Uterus (tissue), 4 donors: ENCODE data around the gene DTNBP1. TPM values are rescaled to one million over a fixed set of nuclear protein-coding genes. Genes with fewer than 3 reads are reported as not detected.

Experiments
- DNase-seq, 2 donors: peaks; one replicate each; pipeline ENCODE4 v3.0.0-alpha.2; 2019 to 2020
- H3K27ac ChIP-seq, 2 donors: fragments of 200-600 bp; sonication (generic); 1 replicate in 1 of 2; 2 replicates in 1 of 2; pipeline ENCODE4 v1.5.1; 2016 to 2018
- H3K27me3 ChIP-seq, 2 donors: fragments of 200-600 bp; sonication (generic); one replicate each; pipeline ENCODE4 v1.5.1; 2018 to 2019; ENCODE audit warnings: control low read depth in 1 of 2
- H3K36me3 ChIP-seq, 2 donors: fragments of 200-600 bp; sonication (generic); one replicate each; pipeline ENCODE4 v1.5.1; 2019; ENCODE audit warnings: control low read depth in 1 of 2
- H3K4me1 ChIP-seq, 2 donors: fragments of 200-600 bp; sonication (generic); one replicate each; pipeline ENCODE4 v1.5.1; 2018 to 2019; ENCODE audit warnings: control low read depth in 1 of 2
- H3K4me3 ChIP-seq, 2 donors: fragments of 200-600 bp; sonication (generic); 1 replicate in 1 of 2; 2 replicates in 1 of 2; pipeline ENCODE4 v1.5.1; 2018 to 2019; ENCODE audit warnings: mild to moderate bottlenecking in 1 of 2
- H3K9me3 ChIP-seq, 2 donors: fragments of 200-600 bp; sonication (generic); one replicate each; pipeline ENCODE4 v1.5.1; 2019; ENCODE audit warnings: control low read depth in 1 of 2
- CTCF ChIP-seq, 4 experiments: fragments of 200-600 bp in 2 of 4; fragments of 450-650 bp in 2 of 4; sonication (generic) in 2 of 4; IDR thresholded peaks; one replicate each; pipeline ENCODE4 v1.5.1; 2016 to 2019; ENCODE audit warnings: antibody characterized with exemption in 4 of 4, mild to moderate bottlenecking in 2 of 4, moderate library complexity in 1 of 4
- POLR2A ChIP-seq, 2 donors: fragments of 450-650 bp; IDR thresholded peaks; one replicate each; pipeline ENCODE4 v1.6.1; 2016; ENCODE audit warnings: antibody characterized with exemption in 2 of 2, mild to moderate bottlenecking in 1 of 2, moderate library complexity in 1 of 2
- intact Hi-C: fragments of 100-400 bp; cut with DNase I; formaldehyde crosslinking; loops from one replicate; pipeline ENCODE4 v1.15.1; 2023; ENCODE audit warnings: low total_unique reads
- total RNA-seq, 4 donors: library from RNA; depleted of rRNA in 3 of 4; stranded (reverse); fragments of >200 nt in 3 of 4; gene quantifications; one replicate each; pipeline versions ENCODE4 v1.1.0 to v1.2.4, GENCODE V29; 2014 to 2023
- donor health status: DM: yes; HTN: yes; CAD: no.

Gene DTNBP1
- total RNA-seq, 4 donors from 2014 or later: 1.8 to 19.8 (median 9.0) TPM; not detected in 1

GRCh38 chr6:15489261-15489962 is 173.4 kb downstream of the DTNBP1 start:
- intact Hi-C loops: no loop called here
- Histone ChIP-seq H3K4me3 (no peak overlapping the region), H3K36me3 (no peaks in the 10 kb centered on the region), H3K27ac (no peak overlapping the region), H3K9me3 (no peaks in the 10 kb centered on the region), H3K27me3 (no peaks in the 10 kb centered on the region), H3K4me1 (peaks cover 0 to 10% of the 10 kb centered on the region in 2 donors)
- no peak for DNase-seq
- no peak for TF ChIP-seq POLR2A (IDR thresholded peaks at IDR 0.05)
- TF ChIP-seq CTCF (IDR thresholded peaks at IDR 0.05): no peak

DNA sequence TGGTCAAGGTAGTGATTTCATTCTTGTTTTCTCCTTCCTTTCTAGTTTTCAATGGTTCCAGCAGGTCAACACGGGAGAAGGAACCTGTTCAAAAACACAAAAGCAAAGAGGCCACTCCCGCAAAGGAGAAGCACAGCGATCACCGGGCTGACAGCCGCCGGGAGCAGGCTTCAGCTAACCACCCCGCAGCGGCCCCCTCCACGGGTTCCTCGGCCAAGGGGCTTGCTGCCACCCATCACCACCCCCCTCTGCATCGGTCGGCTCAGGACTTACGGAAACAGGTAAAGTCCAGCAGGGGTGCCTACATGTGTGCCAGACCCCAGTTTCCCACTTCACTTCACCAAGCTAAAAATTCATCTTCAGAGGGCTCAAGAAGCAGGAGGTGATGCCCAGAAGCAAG is 175.6 kb downstream of the DTNBP1 start:
- no peaks in the 10 kb centered on the region for H3K36me3 ChIP-seq
- intact Hi-C loops: no loop called here
- H3K4me1 ChIP-seq: peaks cover 0 to 10% of the 10 kb centered on the region in 2 donors
- no peak for DNase-seq
- H3K27me3 ChIP-seq: no peaks in the 10 kb centered on the region
- no peak overlapping the region for H3K4me3 ChIP-seq
- H3K9me3 ChIP-seq: no peaks in the 10 kb centered on the region
- TF ChIP-seq POLR2A (IDR thresholded peaks at IDR 0.05): no peak
- no peak for TF ChIP-seq CTCF (IDR thresholded peaks at IDR 0.05)
- H3K27ac ChIP-seq: no peak overlapping the region

- Histone ChIP-seq H3K36me3 (no peaks in the 10 kb centered on the region), H3K27me3 (no peaks in the 10 kb centered on the region), H3K4me1 (no peaks in the 10 kb centered on the region), H3K4me3 (no peak overlapping the region), H3K27ac (no peak overlapping the region), H3K9me3 (no peaks in the 10 kb centered on the region)
- no peak for TF ChIP-seq CTCF (IDR thresholded peaks at IDR 0.05)
- no peak for TF ChIP-seq POLR2A (IDR thresholded peaks at IDR 0.05)
- no peak for DNase-seq
- intact Hi-C loops: no loop called here
Measured at GRCh38 chr6:15485936-15486335, 176.9 kb downstream of the DTNBP1 start.

DNA sequence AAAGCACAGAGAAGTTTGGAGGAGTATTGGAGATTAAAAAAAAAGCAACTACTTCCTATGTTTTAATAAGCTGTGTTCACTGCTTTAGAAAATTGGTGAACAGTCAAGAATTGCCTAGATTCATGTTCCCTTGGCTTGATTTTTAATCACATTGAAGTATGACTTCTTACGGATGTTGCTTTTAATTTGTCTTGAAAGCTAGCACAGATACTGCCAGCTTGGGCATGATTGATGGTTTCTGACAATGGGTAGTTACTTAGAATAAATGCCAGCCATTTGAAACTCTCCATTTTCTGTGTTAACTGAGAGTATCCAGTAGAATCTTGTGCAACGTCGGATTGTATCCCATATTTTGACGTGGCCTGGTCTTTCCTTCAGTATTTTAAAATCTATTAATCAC is 178.0 kb downstream of the DTNBP1 start:
- no peaks in the 10 kb centered on the region for H3K27me3 ChIP-seq
- no peak overlapping the region for H3K27ac ChIP-seq
- no peaks in the 10 kb centered on the region for H3K4me1 ChIP-seq
- H3K9me3 ChIP-seq: no peaks in the 10 kb centered on the region
- no peaks in the 10 kb centered on the region for H3K36me3 ChIP-seq
- intact Hi-C loops: no loop called here
- no peak overlapping the region for H3K4me3 ChIP-seq
- DNase-seq: no peak
- TF ChIP-seq CTCF (IDR thresholded peaks at IDR 0.05) (no peak), POLR2A (IDR thresholded peaks at IDR 0.05) (no peak)

DNA sequence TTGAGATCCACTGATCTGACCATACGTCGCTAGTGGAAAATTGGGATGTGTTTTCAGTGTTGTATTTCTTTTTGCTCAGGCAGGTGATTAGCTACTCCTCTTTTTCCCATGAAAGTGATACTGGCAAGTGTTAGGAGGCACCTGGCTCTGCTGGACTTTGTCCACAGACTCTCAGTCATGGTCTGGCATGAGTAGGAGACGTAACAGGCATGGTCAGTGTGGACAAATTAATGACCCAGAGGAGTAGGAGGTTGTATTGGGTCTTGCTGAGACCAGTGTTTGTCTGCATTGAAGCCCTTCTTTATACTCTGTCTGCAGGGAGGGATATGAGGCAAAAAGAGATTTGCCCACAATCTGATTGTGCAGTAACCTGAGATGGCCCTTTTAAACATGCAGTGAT is 178.7 kb downstream of the DTNBP1 start:
- no peaks in the 10 kb centered on the region for H3K27me3 ChIP-seq
- no peaks in the 10 kb centered on the region for H3K9me3 ChIP-seq
- no peak overlapping the region for H3K4me3 ChIP-seq
- H3K27ac ChIP-seq: no peak overlapping the region
- DNase-seq: no peak
- H3K4me1 ChIP-seq: no peaks in the 10 kb centered on the region
- intact Hi-C loops: no loop called here
- no peaks in the 10 kb centered on the region for H3K36me3 ChIP-seq
- TF ChIP-seq POLR2A (IDR thresholded peaks at IDR 0.05): no peak
- TF ChIP-seq CTCF (IDR thresholded peaks at IDR 0.05): no peak
